Pulmonary artery endothelial cell (primary cell): ENCODE results near the gene PTMA. TPM values are rescaled to one million over a fixed set of nuclear protein-coding genes. Genes with fewer than 3 reads are reported as not detected.
"Not testable (repeated sequence)": the region's sequence is repeated elsewhere in the genome, so short reads cannot be mapped to it uniquely, and the experiment has no call there.

Experiments used
- DNase-seq: peaks from one replicate; pipeline ENCODE4 v3.0.0-alpha.2; 2011; ENCODE audit warnings: low read depth, low spot score
- total RNA-seq: library from RNA; depleted of rRNA; stranded (reverse); fragments of >200 nt; gene quantifications from 2 replicates; pipeline ENCODE4 v1.2.3, GENCODE V29; 2014

The PTMA gene
- total RNA-seq, 1 donor from 2014 or later = 1,274 TPM

GRCh38 chr2:231715988-231716616, 7.8 kb downstream of the PTMA start:
- DNase-seq = no peak

GRCh38 chr2:231716666-231717280, 8.4 kb downstream of the PTMA start:
- no peak for DNase-seq

DNA sequence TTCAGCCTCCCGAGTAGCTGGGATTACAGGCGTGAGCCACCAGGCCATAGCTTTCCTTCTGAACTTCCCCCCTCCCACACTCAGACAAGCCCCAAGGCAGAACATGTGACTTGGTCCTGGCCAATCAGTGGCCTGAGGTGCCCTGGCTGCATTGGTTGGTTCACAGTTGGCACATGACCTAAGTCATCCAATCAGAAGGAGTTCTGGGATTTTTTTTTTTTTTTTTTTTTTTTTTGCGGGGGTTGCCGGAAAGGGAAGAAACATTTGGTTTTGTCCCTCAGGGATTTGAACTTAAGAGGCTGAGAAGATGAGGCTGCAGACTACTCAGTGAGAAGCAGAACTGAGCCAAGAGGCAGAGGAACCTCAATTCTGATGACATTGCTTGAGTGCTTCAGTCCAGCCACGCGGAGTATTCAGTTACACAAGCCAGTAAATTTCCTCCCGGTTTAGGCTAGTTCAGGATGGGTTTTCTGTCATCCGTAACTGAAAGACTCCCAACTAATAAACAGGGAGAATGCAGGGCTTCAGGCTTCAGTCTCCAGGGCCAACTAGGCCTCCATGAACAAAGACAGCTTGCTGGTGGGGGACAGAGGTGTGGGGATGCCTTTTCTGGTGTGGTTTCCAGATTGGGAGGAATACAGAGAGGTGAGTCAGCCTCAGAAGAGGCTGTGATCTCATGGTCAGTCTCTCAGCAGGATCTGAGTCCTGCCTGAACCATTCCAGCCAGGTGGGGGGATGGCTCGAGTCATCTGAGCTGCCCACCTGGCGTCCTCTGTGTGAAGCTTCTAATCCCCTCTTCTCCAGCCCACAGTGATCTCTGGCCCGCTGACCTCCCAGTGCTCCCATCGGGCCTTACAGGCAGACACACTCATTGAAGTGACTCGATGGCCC, 9.2 kb downstream of the PTMA start:
- no peak for DNase-seq

DNA sequence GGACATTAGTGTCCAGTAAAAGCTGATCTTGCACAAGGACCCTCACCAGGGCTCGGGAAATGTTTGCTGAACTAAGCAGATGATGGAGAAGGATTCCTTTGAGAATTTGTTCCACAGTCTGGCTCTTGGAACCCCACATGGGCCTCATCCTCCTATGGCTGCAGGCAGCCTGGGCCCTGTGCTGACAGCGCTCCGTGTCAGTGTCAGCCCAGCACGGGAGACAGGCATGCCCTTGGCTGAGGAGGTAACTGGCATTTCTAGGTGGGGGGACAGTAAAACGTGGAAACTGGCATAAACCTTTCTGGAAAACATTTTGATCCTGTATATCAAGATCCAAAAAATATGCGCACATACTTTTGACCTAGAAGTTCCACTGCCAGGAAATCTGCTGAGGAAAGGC, 10.5 kb downstream of the PTMA start:
- no peak for DNase-seq

DNA sequence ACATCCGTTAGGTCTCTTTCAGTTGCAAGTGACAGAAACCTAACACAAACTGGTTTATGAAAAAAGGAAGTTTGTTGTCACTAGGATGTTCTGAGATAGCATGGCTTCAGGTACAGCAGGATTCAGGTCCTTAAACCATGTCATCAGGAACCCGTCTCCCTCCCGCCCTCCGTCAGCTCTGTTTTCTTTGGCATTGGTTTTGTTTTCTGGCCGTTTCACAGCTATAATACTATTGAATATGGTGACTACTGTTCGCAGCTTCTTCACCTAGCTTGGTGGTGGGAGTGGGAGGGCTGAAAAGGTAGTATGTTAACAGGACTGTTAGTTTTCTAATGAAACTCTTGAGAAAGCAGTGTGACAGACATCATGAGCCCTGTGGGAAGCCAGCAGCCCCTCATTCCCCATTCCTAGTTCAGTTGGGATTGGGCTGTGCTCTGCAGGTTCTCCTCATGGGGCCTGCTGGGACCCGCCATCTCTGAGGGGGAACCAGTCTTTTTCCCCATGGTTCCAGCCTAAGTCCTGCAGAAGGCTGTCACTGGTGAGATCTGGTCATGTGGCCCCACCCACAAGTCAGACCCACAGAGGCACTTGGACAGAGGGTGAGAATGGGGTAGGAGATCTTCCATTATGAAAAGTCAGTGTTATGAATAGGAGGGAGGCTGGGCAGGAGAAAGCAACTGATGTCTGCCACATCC, 12.1 kb downstream of the PTMA start:
- no peak for DNase-seq

- no peak for DNase-seq
Observed at GRCh38 chr2:231720987-231721966, 13.0 kb downstream of the PTMA start.

DNA sequence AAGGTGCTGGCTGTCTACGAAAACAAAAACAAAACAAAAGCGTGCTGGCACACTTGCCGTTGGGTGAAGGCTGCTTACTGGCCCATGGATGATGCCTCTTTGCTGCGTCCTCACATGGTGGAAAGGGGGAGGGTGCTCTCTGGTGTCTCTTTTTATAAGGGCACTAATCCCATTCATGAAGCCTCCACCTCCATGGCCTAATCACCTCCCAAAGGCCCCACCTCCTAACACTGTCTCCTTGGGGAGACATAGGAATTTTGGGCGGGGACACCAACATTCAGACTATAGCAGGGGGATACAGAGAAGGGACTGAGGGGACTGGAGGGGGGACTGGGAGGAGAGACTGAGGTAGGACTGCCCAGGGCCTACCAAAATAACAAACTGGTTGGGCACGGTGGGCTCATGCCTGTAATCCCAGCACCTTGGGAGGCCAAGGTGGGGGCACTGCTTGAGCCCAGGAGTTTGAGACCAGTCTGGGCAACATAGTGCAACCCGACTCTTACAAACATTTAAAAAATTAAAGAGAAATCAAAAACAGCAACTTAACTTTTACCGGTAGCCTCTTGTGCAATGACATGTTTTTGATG, 14.5 kb downstream of the PTMA start:
- DNase-seq = no peak

DNA sequence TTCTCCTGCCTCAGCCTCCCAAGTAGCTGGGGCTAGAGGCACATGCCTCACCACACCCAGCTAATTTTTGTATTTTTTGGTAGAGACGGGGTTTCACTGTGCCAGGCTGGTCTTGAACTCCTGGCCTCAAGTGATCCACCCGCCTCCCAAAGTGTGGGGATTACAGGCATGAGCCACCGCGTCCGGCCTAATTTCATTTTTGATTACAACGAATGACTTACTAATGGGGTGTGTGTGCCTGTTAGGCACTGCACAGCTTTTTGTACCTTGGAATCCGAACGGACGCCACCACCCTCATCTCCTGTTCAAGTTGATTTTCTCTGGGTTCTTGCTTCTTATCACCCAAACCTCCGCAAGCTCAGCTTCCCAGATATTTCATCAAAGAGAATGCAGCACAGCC, 17.2 kb downstream of the PTMA start:
- DNase-seq = no peak

DNA sequence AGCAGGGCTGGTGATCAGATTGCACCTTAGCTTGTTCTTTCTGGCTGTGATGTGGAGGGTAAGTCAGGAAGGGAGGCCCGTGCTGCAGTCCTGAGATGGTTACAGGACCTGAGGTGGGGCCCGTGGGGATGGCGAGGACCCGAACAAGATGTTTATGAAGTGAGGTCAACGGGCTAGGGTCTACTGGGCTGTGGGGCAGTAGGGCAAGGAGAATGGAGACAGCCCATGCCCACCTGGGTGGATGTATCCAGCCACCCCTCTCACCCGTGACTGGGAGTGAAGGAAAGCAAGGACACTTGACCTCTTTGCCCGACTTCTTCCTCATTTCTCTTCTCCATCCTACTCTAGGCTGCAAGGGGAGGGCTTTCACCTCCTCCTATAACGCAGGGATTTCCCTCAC, 18.0 kb downstream of the PTMA start:
- no peak for DNase-seq

GRCh38 chr2:231727621-231728020, 19.3 kb downstream of the PTMA start:
- DNase-seq = no peak

- no peak for DNase-seq
Observed at GRCh38 chr2:231732604-231733003, 24.3 kb downstream of the PTMA start.

DNA sequence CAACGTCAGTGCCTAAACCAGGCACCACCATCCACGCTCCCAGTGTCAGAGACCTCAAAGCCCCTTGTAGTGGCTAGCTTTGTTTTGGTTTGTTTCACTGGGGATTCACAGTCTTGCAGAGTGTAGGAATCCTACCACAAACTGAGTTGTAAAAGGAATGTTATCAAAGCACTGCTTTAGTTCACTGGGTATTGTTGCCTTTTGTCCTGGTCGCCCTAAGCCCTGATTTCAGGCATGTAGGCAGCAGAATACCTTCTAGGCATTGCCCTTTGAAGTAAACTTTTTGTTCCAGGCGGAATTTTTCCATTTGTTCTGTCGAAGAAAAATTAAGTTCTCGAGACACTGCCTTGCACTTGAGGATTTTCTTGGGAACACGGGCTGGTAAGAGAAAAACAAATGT, 29.4 kb downstream of the PTMA start:
- no peak for DNase-seq

GRCh38 chr2:231743376-231744116, 35.2 kb downstream of the PTMA start:
- no peak for DNase-seq

DNA sequence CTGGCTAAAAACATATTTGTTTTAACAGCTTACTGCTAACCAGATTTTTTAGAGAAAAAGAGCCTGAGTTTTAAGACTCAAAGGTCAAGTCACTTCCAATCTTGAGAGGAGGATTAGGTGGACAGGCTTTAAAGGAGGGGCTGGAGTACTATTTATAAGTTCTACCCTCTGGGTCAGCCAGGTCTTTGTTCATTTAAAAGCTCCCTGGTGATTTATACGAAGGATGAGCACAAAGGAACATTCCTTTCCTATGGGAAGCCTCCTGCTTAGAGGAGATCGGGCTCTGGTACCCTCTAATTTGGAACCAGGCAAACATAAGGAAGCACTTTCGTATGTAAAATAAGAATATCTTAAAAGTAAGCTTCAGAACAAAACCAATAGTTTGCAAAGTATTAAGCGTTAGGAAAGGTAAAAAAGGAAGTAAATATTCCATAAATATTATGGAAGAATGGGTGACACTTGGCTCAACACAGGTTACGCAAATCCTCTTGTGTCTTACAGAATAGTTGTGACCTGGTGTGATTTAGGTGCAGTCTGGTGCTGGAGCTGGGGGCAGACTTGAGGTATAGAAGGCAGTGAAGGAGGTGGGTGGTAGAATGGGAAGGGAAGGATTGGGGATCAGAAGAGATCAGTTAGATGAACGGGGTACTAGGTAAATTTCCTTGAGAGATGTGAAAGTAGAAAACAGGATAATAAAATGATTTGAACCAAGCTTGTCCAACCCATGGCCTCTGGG, 37.1 kb downstream of the PTMA start:
- no peak for DNase-seq

DNA sequence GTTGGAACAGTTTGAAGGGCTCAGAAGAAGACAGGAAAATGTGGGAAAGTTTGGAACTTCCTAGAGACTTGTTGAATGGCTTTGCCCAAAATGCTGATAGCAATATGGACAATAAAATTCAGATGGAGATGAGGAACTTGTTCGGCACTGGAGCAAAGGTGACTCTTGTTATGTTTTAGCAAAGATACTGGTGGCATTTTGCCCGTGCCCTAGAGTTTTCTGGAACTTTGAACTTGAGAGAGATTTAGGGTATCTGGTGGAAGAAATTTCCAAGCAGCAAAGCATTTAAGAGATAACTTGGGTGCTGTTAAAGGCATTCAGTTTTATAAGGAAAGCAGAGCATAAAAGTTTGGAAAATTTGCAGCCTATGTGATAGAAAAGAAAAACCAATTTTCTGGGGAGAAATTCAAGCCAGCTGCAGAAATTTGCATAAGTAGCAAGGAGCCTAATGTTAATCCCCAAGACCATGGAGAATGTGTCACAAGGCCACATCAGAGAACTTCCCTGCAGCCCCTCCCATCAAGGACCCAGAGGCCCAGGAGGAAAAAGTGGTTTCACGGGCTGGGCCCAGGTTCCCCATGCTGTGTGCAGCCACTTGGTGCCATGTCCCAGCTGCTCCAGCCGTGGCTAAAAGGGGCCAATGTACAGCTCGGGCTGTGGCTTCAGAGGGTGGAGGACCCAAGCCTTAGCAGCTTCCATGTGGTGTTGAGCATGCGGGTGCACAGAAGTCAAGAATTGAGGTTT, 40.0 kb downstream of the PTMA start:
- DNase-seq = not testable (repeated sequence)

- DNase-seq = not testable (repeated sequence)
Observed at GRCh38 chr2:231749016-231749415, 40.7 kb downstream of the PTMA start.

- DNase-seq = no peak
Observed at GRCh38 chr2:231751042-231751815, 42.9 kb downstream of the PTMA start.
